ENCODE measurements around the gene INTS11.

DNA sequence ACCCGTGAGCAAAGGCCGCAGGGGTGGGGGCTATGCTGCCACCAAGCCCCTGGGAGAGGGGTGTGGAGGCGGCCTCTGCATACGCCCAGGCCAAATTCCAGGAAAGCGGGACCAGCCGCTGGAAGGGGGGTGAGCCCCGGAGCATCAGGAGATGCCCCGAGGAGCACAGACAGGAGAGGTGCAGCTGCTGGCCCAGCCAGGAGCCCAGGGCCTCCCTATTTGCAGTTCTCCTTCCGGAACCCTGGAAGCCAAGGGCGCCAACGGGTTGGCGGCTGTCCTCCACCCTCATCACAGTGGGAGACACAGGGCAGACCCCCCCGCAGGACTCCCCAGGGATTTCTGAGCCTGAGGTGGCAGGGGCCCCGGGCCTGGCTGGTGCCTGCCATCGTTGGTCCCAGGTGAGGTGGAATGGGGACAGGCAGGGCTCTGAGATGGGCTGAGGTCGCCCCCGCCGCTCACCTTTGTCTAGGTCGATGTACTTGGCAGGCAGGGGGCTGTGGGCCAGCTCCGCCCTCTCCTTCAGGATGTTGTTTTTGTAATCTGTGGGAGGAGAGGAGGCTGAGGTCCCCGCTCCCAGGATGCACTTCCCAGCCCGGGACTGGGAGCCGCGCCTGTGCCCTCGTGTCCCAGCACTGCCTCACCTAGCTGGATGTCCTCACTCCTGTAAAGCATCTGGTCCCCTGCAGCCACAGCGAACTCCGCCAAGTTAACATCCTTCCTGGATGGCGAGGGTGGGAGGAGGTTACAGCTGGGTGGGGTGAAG lies 29.1 kb upstream of the INTS11 start:
- TF ChIP-seq, protein P1, sequence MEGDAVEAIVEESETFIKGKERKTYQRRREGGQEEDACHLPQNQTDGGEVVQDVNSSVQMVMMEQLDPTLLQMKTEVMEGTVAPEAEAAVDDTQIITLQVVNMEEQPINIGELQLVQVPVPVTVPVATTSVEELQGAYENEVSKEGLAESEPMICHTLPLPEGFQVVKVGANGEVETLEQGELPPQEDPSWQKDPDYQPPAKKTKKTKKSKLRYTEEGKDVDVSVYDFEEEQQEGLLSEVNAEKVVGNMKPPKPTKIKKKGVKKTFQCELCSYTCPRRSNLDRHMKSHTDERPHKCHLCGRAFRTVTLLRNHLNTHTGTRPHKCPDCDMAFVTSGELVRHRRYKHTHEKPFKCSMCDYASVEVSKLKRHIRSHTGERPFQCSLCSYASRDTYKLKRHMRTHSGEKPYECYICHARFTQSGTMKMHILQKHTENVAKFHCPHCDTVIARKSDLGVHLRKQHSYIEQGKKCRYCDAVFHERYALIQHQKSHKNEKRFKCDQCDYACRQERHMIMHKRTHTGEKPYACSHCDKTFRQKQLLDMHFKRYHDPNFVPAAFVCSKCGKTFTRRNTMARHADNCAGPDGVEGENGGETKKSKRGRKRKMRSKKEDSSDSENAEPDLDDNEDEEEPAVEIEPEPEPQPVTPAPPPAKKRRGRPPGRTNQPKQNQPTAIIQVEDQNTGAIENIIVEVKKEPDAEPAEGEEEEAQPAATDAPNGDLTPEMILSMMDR (IDR thresholded peaks at IDR 0.05; ENCODE audit: borderline replicate concordance, extremely low read depth, low read length, poor library complexity, severe bottlenecking), result no peak
- no peak for TF ChIP-seq EZH2 (IDR thresholded peaks at IDR 0.05; ENCODE audit: borderline replicate concordance, low read depth, low read length, severe bottlenecking)
